DOHH2 (cell line): Measurements from ENCODE around the gene SLC39A9.

ENCODE experiments used
- H3F3A ChIP-seq: fragments of 200-600 bp; sonication (generic), shearing (Covaris generic); 2 replicates; pipeline ENCODE4 v1.6.0; 2016; ENCODE audit warnings: antibody characterized with exemption, mild to moderate bottlenecking; ENCODE audit not compliant: control insufficient read depth, insufficient read depth
- H3K27ac ChIP-seq: fragments of 200-600 bp; sonication (generic); 2 replicates; pipeline ENCODE4 v1.5.1; 2014; ENCODE audit warnings: low read depth, mild to moderate bottlenecking, low read length, moderate library complexity
- H3K27me3 ChIP-seq: fragments of 200-600 bp; sonication (generic); 2 replicates; pipeline ENCODE4 v1.6.1; 2014; ENCODE audit warnings: mild to moderate bottlenecking, low read length, mixed read lengths; ENCODE audit not compliant: control insufficient read depth
- H3K36me3 ChIP-seq: fragments of 200-600 bp; sonication (generic); 2 replicates; pipeline ENCODE4 v1.6.1; 2014; ENCODE audit warnings: mild to moderate bottlenecking, low read length, moderate library complexity, mixed read lengths; ENCODE audit not compliant: control insufficient read depth
- H3K4me1 ChIP-seq: fragments of 200-600 bp; sonication (generic); 2 replicates; pipeline ENCODE4 v1.6.1; 2014; ENCODE audit warnings: mild to moderate bottlenecking, low read length, mixed read lengths; ENCODE audit not compliant: control insufficient read depth
- H3K4me2 ChIP-seq: fragments of 200-600 bp; sonication (generic); 2 replicates; pipeline ENCODE4 v1.6.0; 2014; ENCODE audit warnings: mild to moderate bottlenecking, low read length, moderate library complexity
- H3K4me3 ChIP-seq: fragments of 200-600 bp; sonication (generic); 2 replicates; pipeline ENCODE4 v1.5.1; 2014; ENCODE audit warnings: mild to moderate bottlenecking, low read length, mixed read lengths
- H3K79me2 ChIP-seq: fragments of 200-600 bp; sonication (generic); 2 replicates; pipeline ENCODE4 v1.6.1; 2014; ENCODE audit warnings: mild to moderate bottlenecking, low read length, mixed read lengths; ENCODE audit not compliant: control insufficient read depth
- H3K9me2 ChIP-seq: fragments of 200-600 bp; sonication (generic); replicated peaks from 2 replicates; pipeline ENCODE4 v1.6.1; 2014; ENCODE audit warnings: mild to moderate bottlenecking, low read length, mixed read lengths; ENCODE audit not compliant: control insufficient read depth
- H3K9me3 ChIP-seq: fragments of 200-600 bp; sonication (generic); 2 replicates; pipeline ENCODE4 v1.6.1; 2014; ENCODE audit warnings: antibody characterized with exemption, low read length, mixed read lengths; ENCODE audit not compliant: control insufficient read depth, insufficient read depth
- H4K20me1 ChIP-seq: fragments of 200-600 bp; sonication (generic); 2 replicates; pipeline ENCODE4 v1.6.0; 2014; ENCODE audit warnings: low read depth, mild to moderate bottlenecking, antibody characterized with exemption, low read length, moderate library complexity; ENCODE audit not compliant: control insufficient read depth, insufficient read depth
- CTCF ChIP-seq: fragments of 200-600 bp; sonication (generic); IDR thresholded peaks from one replicate; pipeline ENCODE4 v1.5.1; 2014; ENCODE audit warnings: antibody characterized with exemption, mild to moderate bottlenecking, low read depth, low read length; ENCODE audit not compliant: poor library complexity, severe bottlenecking
- EZH2phosphoT487 ChIP-seq: fragments of 200-600 bp; sonication (generic); IDR thresholded peaks from 2 replicates; pipeline ENCODE4 v1.6.1; 2017; ENCODE audit warnings: borderline replicate concordance, mild to moderate bottlenecking, antibody characterized with exemption, low read length, moderate library complexity, mixed read lengths

Gene SLC39A9

GRCh38 chr14:69373104-69373503, 25.4 kb upstream of the SLC39A9 start:
- no peaks in the 10 kb centered on the region for H4K20me1 ChIP-seq
- H3K27ac ChIP-seq = no peak overlapping the region
- H3K9me2 ChIP-seq = no peaks in the 10 kb centered on the region
- no peaks in the 10 kb centered on the region for H3K4me1 ChIP-seq
- H3K9me3 ChIP-seq = no peaks in the 10 kb centered on the region; the same call in 1 of the 2 replicates
- peaks cover 5% of the 10 kb centered on the region; the same call in 1 of the 2 replicates for H3F3A ChIP-seq
- TF ChIP-seq EZH2phosphoT487 (no peak), CTCF (no peak)
- no peaks in the 10 kb centered on the region for H3K79me2 ChIP-seq
- no peak overlapping the region for H3K4me2 ChIP-seq
- H3K27me3 ChIP-seq = no peaks in the 10 kb centered on the region
- peaks cover 33% of the 10 kb centered on the region for H3K36me3 ChIP-seq
- no peak overlapping the region for H3K4me3 ChIP-seq

DNA sequence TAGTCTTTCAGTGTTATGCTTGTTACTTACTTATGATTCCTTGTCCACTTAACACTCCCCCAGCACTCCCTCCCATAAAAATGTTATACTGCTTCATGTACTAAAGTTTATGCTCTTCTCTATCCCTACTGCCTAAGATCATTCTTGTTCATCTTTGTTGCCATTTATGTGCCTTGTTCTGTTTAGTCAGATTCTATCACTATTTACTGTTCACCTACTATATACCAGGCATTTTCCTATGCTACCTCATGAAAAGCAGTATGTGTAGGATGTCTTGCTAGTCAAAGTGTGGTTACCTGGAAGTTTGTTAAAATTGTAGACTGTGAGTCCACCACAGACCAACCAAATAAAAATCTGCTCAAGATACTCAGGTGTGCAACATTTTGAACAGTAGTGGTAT, 24.3 kb upstream of the SLC39A9 start:
- H3K4me3 ChIP-seq = no peak overlapping the region

GRCh38 chr14:69375182-69375581, 23.3 kb upstream of the SLC39A9 start:
- H3K4me2 ChIP-seq = no peak overlapping the region
- no peak overlapping the region for H3K4me3 ChIP-seq
- no peaks in the 10 kb centered on the region for H3K79me2 ChIP-seq
- no peaks in the 10 kb centered on the region for H3K27me3 ChIP-seq
- no peaks in the 10 kb centered on the region for H3K4me1 ChIP-seq
- no peaks in the 10 kb centered on the region for H4K20me1 ChIP-seq
- no peak overlapping the region for H3K27ac ChIP-seq
- H3F3A ChIP-seq = peaks cover 8% of the 10 kb centered on the region; the same call in 1 of the 2 replicates
- no peaks in the 10 kb centered on the region; the same call in 1 of the 2 replicates for H3K9me3 ChIP-seq
- TF ChIP-seq CTCF (no peak), EZH2phosphoT487 (no peak)
- peaks cover 53% of the 10 kb centered on the region for H3K36me3 ChIP-seq
- no peaks in the 10 kb centered on the region for H3K9me2 ChIP-seq

More for the DNA sequence above, 24.3 kb upstream of the SLC39A9 start:
- H3K4me1 ChIP-seq = no peaks in the 10 kb centered on the region
- no peaks in the 10 kb centered on the region for H3K79me2 ChIP-seq
- TF ChIP-seq EZH2phosphoT487 (no peak), CTCF (no peak)
- H3K9me3 ChIP-seq = no peaks in the 10 kb centered on the region; the same call in 1 of the 2 replicates
- no peaks in the 10 kb centered on the region for H3K27me3 ChIP-seq
- no peaks in the 10 kb centered on the region for H4K20me1 ChIP-seq
- H3K9me2 ChIP-seq = no peaks in the 10 kb centered on the region
- H3K36me3 ChIP-seq = peaks cover 43% of the 10 kb centered on the region
- H3F3A ChIP-seq = peaks cover 8% of the 10 kb centered on the region; the same call in 1 of the 2 replicates
- H3K4me2 ChIP-seq = no peak overlapping the region
- no peak overlapping the region for H3K27ac ChIP-seq

GRCh38 chr14:69375722-69376121, 22.8 kb upstream of the SLC39A9 start:
- no peaks in the 10 kb centered on the region for H3K79me2 ChIP-seq
- 0 out of 2 replicates have a peak, but pooled peaks cover 2% of the 10 kb centered on the region for H4K20me1 ChIP-seq
- no peak for TF ChIP-seq EZH2phosphoT487
- no peak for TF ChIP-seq CTCF
- no peak overlapping the region for H3K4me3 ChIP-seq
- H3K9me3 ChIP-seq = no peaks in the 10 kb centered on the region; the same call in 1 of the 2 replicates
- H3K36me3 ChIP-seq = peaks cover 58% of the 10 kb centered on the region
- H3K9me2 ChIP-seq = no peaks in the 10 kb centered on the region
- no peak overlapping the region for H3K4me2 ChIP-seq
- no peaks in the 10 kb centered on the region for H3K4me1 ChIP-seq
- no peak overlapping the region for H3K27ac ChIP-seq
- no peaks in the 10 kb centered on the region for H3K27me3 ChIP-seq
- H3F3A ChIP-seq = peaks cover 8% of the 10 kb centered on the region; the same call in 1 of the 2 replicates
